ENCODE data around the gene NALF2.

DNA sequence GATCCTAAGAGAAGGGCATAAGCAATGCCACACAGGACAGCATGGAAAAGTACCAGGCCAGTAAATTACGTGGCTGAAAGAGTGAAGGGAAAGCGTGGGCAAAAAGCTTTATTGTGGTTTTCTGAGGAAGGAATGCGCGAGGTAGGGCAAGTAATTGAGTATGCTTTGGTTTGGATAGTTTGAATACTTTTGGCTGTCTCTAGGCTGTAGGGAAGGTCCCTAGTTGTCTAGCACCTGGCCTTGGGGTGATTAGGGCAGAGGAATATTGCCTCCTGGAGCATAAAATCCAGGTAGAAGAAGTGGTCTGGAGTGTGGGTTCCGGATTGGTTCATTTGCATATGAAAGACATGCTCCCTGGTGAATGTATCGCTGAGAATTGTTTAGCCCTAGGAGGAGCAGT is 46.4 kb upstream of the NALF2 start:
- TF ChIP-seq, protein P1, sequence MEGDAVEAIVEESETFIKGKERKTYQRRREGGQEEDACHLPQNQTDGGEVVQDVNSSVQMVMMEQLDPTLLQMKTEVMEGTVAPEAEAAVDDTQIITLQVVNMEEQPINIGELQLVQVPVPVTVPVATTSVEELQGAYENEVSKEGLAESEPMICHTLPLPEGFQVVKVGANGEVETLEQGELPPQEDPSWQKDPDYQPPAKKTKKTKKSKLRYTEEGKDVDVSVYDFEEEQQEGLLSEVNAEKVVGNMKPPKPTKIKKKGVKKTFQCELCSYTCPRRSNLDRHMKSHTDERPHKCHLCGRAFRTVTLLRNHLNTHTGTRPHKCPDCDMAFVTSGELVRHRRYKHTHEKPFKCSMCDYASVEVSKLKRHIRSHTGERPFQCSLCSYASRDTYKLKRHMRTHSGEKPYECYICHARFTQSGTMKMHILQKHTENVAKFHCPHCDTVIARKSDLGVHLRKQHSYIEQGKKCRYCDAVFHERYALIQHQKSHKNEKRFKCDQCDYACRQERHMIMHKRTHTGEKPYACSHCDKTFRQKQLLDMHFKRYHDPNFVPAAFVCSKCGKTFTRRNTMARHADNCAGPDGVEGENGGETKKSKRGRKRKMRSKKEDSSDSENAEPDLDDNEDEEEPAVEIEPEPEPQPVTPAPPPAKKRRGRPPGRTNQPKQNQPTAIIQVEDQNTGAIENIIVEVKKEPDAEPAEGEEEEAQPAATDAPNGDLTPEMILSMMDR (IDR thresholded peaks at IDR 0.05): no peak
- no peak for TF ChIP-seq POLR2A (IDR thresholded peaks at IDR 0.05)

Data from uterus (tissue), 2 donors.